Measurements from ENCODE around the gene LRRFIP2.

GRCh38 chr3:37139567-37140052, 34.8 kb downstream of the LRRFIP2 start:
- TF ChIP-seq CTCF (conservative IDR thresholded peaks at IDR 0.05 in 1 of 2, IDR thresholded peaks at IDR 0.05 in 1 of 2; ENCODE audit: low read depth in 1 of 2, low read length in 2 of 2) (no peak), EZH2 (IDR thresholded peaks at IDR 0.05; ENCODE audit: low read length, missing control alignments) (no peak)

All from fibroblast of lung (primary cell).